Stimulated activated CD4-positive, alpha-beta T cell treated with anti-CD3 and anti-CD28 coated beads, Interleukin-15, amount 100 ng/mL, for 24 hours (primary cell): Measurements from ENCODE around the gene ATP8B3.

ENCODE experiments used
- DNase-seq: peaks from one replicate; pipeline ENCODE4 v3.0.0-alpha.2; 2020

Gene ATP8B3

GRCh38 chr19:1851654-1852580 lies 39.8 kb upstream of the ATP8B3 start:
- DNase-seq = peak; percentile 60

GRCh38 chr19:1850809-1851653 lies 39.0 kb upstream of the ATP8B3 start:
- no peak for DNase-seq

GRCh38 chr19:1849886-1850398 lies 37.9 kb upstream of the ATP8B3 start:
- no peak for DNase-seq

- DNase-seq = no peak
Measured at GRCh38 chr19:1849132-1849474, 37.0 kb upstream of the ATP8B3 start.

GRCh38 chr19:1848399-1849131 lies 36.5 kb upstream of the ATP8B3 start, which contains the start of gene REXO1:
Gene REXO1, minus strand, starts transcription at chr19:1848483. Its CDS starts 125 bp downstream, at chr19:1848358.
- peak; percentile 97 for DNase-seq

- peak; percentile 56 for DNase-seq
Measured at GRCh38 chr19:1847684-1848398, 35.8 kb upstream of the ATP8B3 start.

- no peak for DNase-seq
Measured at GRCh38 chr19:1847348-1847683, 35.2 kb upstream of the ATP8B3 start.

GRCh38 chr19:1846517-1847204 lies 34.6 kb upstream of the ATP8B3 start:
- DNase-seq = no peak

- no peak for DNase-seq
Measured at GRCh38 chr19:1845642-1846041, 33.6 kb upstream of the ATP8B3 start.

- no peak for DNase-seq
Measured at GRCh38 chr19:1845125-1845515, 33.0 kb upstream of the ATP8B3 start.

GRCh38 chr19:1844513-1845124 lies 32.5 kb upstream of the ATP8B3 start:
- no peak for DNase-seq

- no peak for DNase-seq
Measured at GRCh38 chr19:1843646-1844394, 31.7 kb upstream of the ATP8B3 start.

- DNase-seq = no peak
Measured at GRCh38 chr19:1843116-1843515, 31.0 kb upstream of the ATP8B3 start.

GRCh38 chr19:1841209-1841924 lies 29.3 kb upstream of the ATP8B3 start:
- DNase-seq = no peak

- DNase-seq = no peak
Measured at GRCh38 chr19:1840541-1841115, 28.6 kb upstream of the ATP8B3 start.

- no peak for DNase-seq
Measured at GRCh38 chr19:1839658-1840540, 27.8 kb upstream of the ATP8B3 start.

GRCh38 chr19:1837625-1838105 lies 25.6 kb upstream of the ATP8B3 start:
- peak; percentile 69 for DNase-seq

GRCh38 chr19:1837222-1837565 lies 25.1 kb upstream of the ATP8B3 start:
- DNase-seq = no peak
